Measurements from ENCODE around the gene FBXO47. TPM values are rescaled to one million over a fixed set of nuclear protein-coding genes. Genes with fewer than 3 reads are reported as not detected.

The FBXO47 gene
- total RNA-seq, 1 experiment from 2014 or later: not detected

DNA sequence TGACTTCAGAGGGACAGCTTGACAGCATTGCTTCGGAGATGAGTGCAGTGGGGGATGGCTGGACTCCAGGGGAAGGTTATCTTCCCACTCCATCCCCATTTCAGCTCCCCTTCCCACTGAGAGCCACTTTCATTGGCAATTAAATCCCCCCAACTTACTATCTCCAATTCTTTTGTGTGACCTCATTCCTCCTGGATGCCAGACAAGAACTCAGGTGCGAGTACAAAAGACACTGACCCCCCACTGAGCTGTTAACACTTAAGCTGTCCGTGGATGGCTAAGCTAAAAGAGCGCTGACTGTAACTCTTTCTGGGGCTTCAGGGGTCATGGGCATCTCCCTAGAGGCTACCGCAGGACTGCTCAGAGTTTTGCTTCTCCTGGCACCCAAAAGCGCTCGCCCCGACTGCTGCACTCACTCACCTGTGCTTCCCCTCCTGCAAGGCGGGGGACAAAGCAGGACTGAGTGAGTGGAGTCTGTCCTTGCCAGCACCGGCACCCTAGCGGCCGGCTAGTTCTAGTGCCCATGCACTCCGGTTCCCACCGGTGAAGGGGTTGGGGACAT lies 44.8 kb upstream of the FBXO47 start:
- ChIA-PET CTCF (no interaction called here), POLR2A (ENCODE audit: unreplicated experiment) (interaction anchor here (0.6 kb wide), 1 partner anchor 158 kb away, joined by 3 read pairs; no protein-coding TSS in a partner anchor)
- no peak for DNase-seq
- H3K27ac ChIP-seq (ENCODE audit: low read length): no peak overlapping the region
- H3K9me2 ChIP-seq (replicated peaks; ENCODE audit: low read length): no peaks in the 10 kb centered on the region
- H3K36me3 ChIP-seq (ENCODE audit: low read depth, low read length): no peaks in the 10 kb centered on the region
- no peak for ATAC-seq
- no peak overlapping the region for H3K4me3 ChIP-seq (ENCODE audit: low read length)
- no peaks in the 10 kb centered on the region for H3F3A ChIP-seq (ENCODE audit: low read length, unreplicated experiment)
- H4K20me1 ChIP-seq (ENCODE audit: low read length): no peaks in the 10 kb centered on the region
- TF ChIP-seq EZH2phosphoT487 (IDR thresholded peaks at IDR 0.05; ENCODE audit: borderline replicate concordance, low read length): no peak
- no peak for TF ChIP-seq CTCF (conservative IDR thresholded peaks at IDR 0.05; ENCODE audit: low read depth, low read length)
- no peak for TF ChIP-seq EZH2 (IDR thresholded peaks at IDR 0.05; ENCODE audit: low read length, unreplicated experiment)
- intact Hi-C loops (cut with micrococcal nuclease): no loop called here
- H3K27me3 ChIP-seq (ENCODE audit: low read length): no peaks in the 10 kb centered on the region
- no TSS peak for BruUV-seq (replicated peaks)
- no peak overlapping the region for H2AFZ ChIP-seq (ENCODE audit: low read length)
- no peak overlapping the region for H3K4me2 ChIP-seq (ENCODE audit: low read length)
- no peaks in the 10 kb centered on the region for H3K9me3 ChIP-seq (ENCODE audit: low read length)
- no peak overlapping the region for H3K9ac ChIP-seq (ENCODE audit: low read length)
- H3K79me2 ChIP-seq (ENCODE audit: low read length): no peaks in the 10 kb centered on the region
- no peaks in the 10 kb centered on the region for H3K4me1 ChIP-seq (ENCODE audit: insufficient read depth, low read length)

- POLR2A ChIA-PET (ENCODE audit: unreplicated experiment): no interaction called here
- Histone ChIP-seq H3K27me3 (ENCODE audit: low read length) (no peaks in the 10 kb centered on the region), H3K4me3 (ENCODE audit: low read length) (no peak overlapping the region), H3K36me3 (ENCODE audit: low read depth, low read length) (no peaks in the 10 kb centered on the region), H3K9me3 (ENCODE audit: low read length) (no peaks in the 10 kb centered on the region), H2AFZ (ENCODE audit: low read length) (no peak overlapping the region), H3K9me2 (replicated peaks; ENCODE audit: low read length) (no peaks in the 10 kb centered on the region), H3K4me1 (ENCODE audit: insufficient read depth, low read length) (no peaks in the 10 kb centered on the region), H3K27ac (ENCODE audit: low read length) (no peak overlapping the region), H3K9ac (ENCODE audit: low read length) (no peak overlapping the region), H3K4me2 (ENCODE audit: low read length) (no peak overlapping the region), H4K20me1 (ENCODE audit: low read length) (no peaks in the 10 kb centered on the region), H3F3A (ENCODE audit: low read length, unreplicated experiment) (no peaks in the 10 kb centered on the region), H3K79me2 (ENCODE audit: low read length) (no peaks in the 10 kb centered on the region)
- intact Hi-C loops (cut with micrococcal nuclease): no loop called here
- ATAC-seq (no peak), DNase-seq (no peak)
- CTCF ChIA-PET: no interaction called here
- BruUV-seq (replicated peaks): no TSS peak
- no peak for TF ChIP-seq CTCF (conservative IDR thresholded peaks at IDR 0.05; ENCODE audit: low read depth, low read length)
- TF ChIP-seq EZH2phosphoT487 (IDR thresholded peaks at IDR 0.05; ENCODE audit: borderline replicate concordance, low read length): no peak
These were observed 42.4 kb upstream of the FBXO47 start for GRCh38 chr17:39009581-39010001.

DNA sequence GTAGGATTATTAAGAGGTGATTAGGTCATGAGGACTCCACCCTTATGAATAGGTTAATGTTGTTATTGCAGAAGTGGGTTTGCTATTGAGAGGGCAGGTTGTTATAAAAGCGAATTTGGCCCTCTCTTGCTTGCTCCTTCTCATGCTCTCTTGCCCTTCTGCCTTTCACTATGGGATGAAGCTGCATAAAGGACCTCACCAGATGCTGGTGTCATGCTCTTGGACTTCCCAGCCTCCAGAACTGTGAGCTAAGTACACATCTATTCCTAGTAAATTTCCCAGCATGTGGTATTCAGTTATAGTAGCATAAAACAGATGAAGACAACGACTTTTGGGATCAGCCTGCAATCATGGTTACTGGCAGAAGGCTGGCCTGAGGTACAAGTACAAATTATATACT lies 41.4 kb upstream of the FBXO47 start:
- Histone ChIP-seq H3K9ac (ENCODE audit: low read length) (no peak overlapping the region), H3K36me3 (ENCODE audit: low read depth, low read length) (no peaks in the 10 kb centered on the region), H3K4me3 (ENCODE audit: low read length) (no peak overlapping the region), H3K9me3 (ENCODE audit: low read length) (no peaks in the 10 kb centered on the region), H3K27me3 (ENCODE audit: low read length) (no peaks in the 10 kb centered on the region), H3K4me2 (ENCODE audit: low read length) (no peak overlapping the region), H3K27ac (ENCODE audit: low read length) (no peak overlapping the region), H3K4me1 (ENCODE audit: insufficient read depth, low read length) (no peaks in the 10 kb centered on the region), H4K20me1 (ENCODE audit: low read length) (no peaks in the 10 kb centered on the region), H3K9me2 (replicated peaks; ENCODE audit: low read length) (no peaks in the 10 kb centered on the region), H3F3A (ENCODE audit: low read length, unreplicated experiment) (no peaks in the 10 kb centered on the region), H2AFZ (ENCODE audit: low read length) (no peak overlapping the region), H3K79me2 (ENCODE audit: low read length) (no peaks in the 10 kb centered on the region)
- intact Hi-C loops (cut with micrococcal nuclease): no loop called here
- BruUV-seq (replicated peaks): no TSS peak
- ATAC-seq (no peak), DNase-seq (no peak)
- ChIA-PET CTCF (no interaction called here), POLR2A (ENCODE audit: unreplicated experiment) (no interaction called here)
- no peak for TF ChIP-seq CTCF (conservative IDR thresholded peaks at IDR 0.05; ENCODE audit: low read depth, low read length)
- no peak for TF ChIP-seq EZH2 (IDR thresholded peaks at IDR 0.05; ENCODE audit: low read length, unreplicated experiment)
- no peak for TF ChIP-seq EZH2phosphoT487 (IDR thresholded peaks at IDR 0.05; ENCODE audit: borderline replicate concordance, low read length)

All from PC-3 (cell line).